A673 (cell line): ENCODE data around the gene FRS3. TPM values are rescaled to one million over a fixed set of nuclear protein-coding genes. Genes with fewer than 3 reads are reported as not detected.
"Not testable (repeated sequence)": the region's sequence is repeated elsewhere in the genome, so short reads cannot be mapped to it uniquely, and the experiment has no call there.

Experiments
- BruUV-seq: library from RNA; stranded (reverse); fragments of 400-500 nt; replicated peaks from 2 replicates; lab custom pipeline; 2021; lab: Mats Ljungman, UMichigan
- CTCF ChIA-PET: fragments of 300-600 bp; sonication (Branson Sonifier 250); formaldehyde crosslinking; loops from one replicate; lab custom pipeline; 2022; ENCODE audit warnings: antibody characterized with exemption; lab: Charles Lee
- POLR2A ChIA-PET: fragments of 300-600 bp; sonication (Branson Sonifier 250); formaldehyde crosslinking; loops from one replicate; lab custom pipeline; 2022; ENCODE audit warnings: antibody characterized with exemption; ENCODE audit not compliant: low non-redundant PET; lab: Charles Lee
- DNase-seq: peaks from one replicate; pipeline ENCODE4 v3.0.0-alpha.2; 2015; ENCODE audit warnings: low spot score
- H3K27ac ChIP-seq: fragments of 200-600 bp; sonication (generic); 2 replicates; pipeline ENCODE4 v1.5.1; 2016; ENCODE audit warnings: mixed run types, low read depth, mild to moderate bottlenecking, mixed read lengths, antibody characterized with exemption, low read length; ENCODE audit not compliant: poor library complexity, severe bottlenecking
- H3K27me3 ChIP-seq: fragments of 200-600 bp; sonication (generic); replicated peaks from 2 replicates; pipeline ENCODE4 v1.6.1; 2017; ENCODE audit warnings: mixed run types, low read depth, mild to moderate bottlenecking, mixed read lengths, antibody characterized with exemption, low read length; ENCODE audit not compliant: insufficient read depth, poor library complexity
- H3K36me3 ChIP-seq: fragments of 200-600 bp; sonication (generic); 2 replicates; pipeline ENCODE4 v1.6.1; 2016; ENCODE audit warnings: mixed run types, mild to moderate bottlenecking, mixed read lengths, antibody characterized with exemption, low read length; ENCODE audit not compliant: insufficient read depth, poor library complexity, severe bottlenecking
- H3K4me1 ChIP-seq: fragments of 200-600 bp; sonication (generic); 2 replicates; pipeline ENCODE4 v1.6.1; 2017; ENCODE audit warnings: mixed run types, mild to moderate bottlenecking, mixed read lengths, antibody characterized with exemption, low read length; ENCODE audit not compliant: insufficient read depth, poor library complexity, severe bottlenecking
- H3K4me3 ChIP-seq: fragments of 200-600 bp; sonication (generic); 2 replicates; pipeline ENCODE4 v1.5.1; 2016; ENCODE audit warnings: low read depth, mixed run types, mild to moderate bottlenecking, mixed read lengths, low read length; ENCODE audit not compliant: poor library complexity, severe bottlenecking
- H3K9me3 ChIP-seq: fragments of 200-600 bp; sonication (generic); 2 replicates; pipeline ENCODE4 v1.6.1; 2016; ENCODE audit warnings: mixed run types, low read depth, mild to moderate bottlenecking, mixed read lengths, antibody characterized with exemption, low read length; ENCODE audit not compliant: poor library complexity, severe bottlenecking
- CTCF ChIP-seq: fragments of 300-800, 200-600 bp; sonication (generic); conservative IDR thresholded peaks from 2 replicates; pipeline ENCODE4 v1.5.1; 2017; ENCODE audit warnings: low read depth, mild to moderate bottlenecking, antibody characterized with exemption, low read length, moderate library complexity, mixed read lengths
- EZH2 ChIP-seq: fragments of 200-600 bp; sonication (generic); IDR thresholded peaks from 2 replicates; pipeline ENCODE4 v1.6.1; 2017; ENCODE audit warnings: borderline replicate concordance, low read depth, mild to moderate bottlenecking, mixed read lengths, antibody characterized with exemption, low read length; ENCODE audit not compliant: poor library complexity, severe bottlenecking
- intact Hi-C: fragments of 100-400 bp; cut with micrococcal nuclease; formaldehyde crosslinking; loops from one replicate; pipeline ENCODE4 v1.10.0; 2022; ENCODE audit not compliant: unreplicated experiment
- total RNA-seq: library from RNA; stranded (reverse); gene quantifications from 2 replicates; pipeline ENCODE4 v1.2.3, GENCODE V29; 2021

FRS3 gene
- total RNA-seq, 1 experiment from 2014 or later = 3.0 TPM

- CTCF ChIA-PET = interaction anchor here (0.7 kb wide), 1 partner anchor 1251 kb away, joined by 3 read pairs; no protein-coding TSS in a partner anchor
Measured at GRCh38 chr6:41767112-41767833, 12.4 kb downstream of the FRS3 start.

GRCh38 chr6:41766043-41766664, 13.5 kb downstream of the FRS3 start:
- H3K9me3 ChIP-seq, H3K4me1 ChIP-seq, H3K4me3 ChIP-seq, POLR2A ChIA-PET, BruUV-seq, H3K36me3 ChIP-seq, intact Hi-C loops, DNase-seq, H3K27ac ChIP-seq, H3K27me3 ChIP-seq: not testable (repeated sequence)
- CTCF ChIA-PET = interaction anchor here (0.6 kb wide), 1 partner anchor 61 kb away, joined by 3 read pairs; no protein-coding TSS in a partner anchor

More at GRCh38 chr6:41767112-41767833, 12.4 kb downstream of the FRS3 start:
- no peak for TF ChIP-seq EZH2
- TF ChIP-seq CTCF = no peak
- no peaks in the 10 kb centered on the region for H3K9me3 ChIP-seq
- H3K27me3 ChIP-seq = no peaks in the 10 kb centered on the region
- POLR2A ChIA-PET = interaction anchor here (0.6 kb wide), 1 partner anchor 33 kb away, joined by 6 read pairs; no protein-coding TSS in a partner anchor
- intact Hi-C loops = no loop called here
- H3K4me3 ChIP-seq = no peak overlapping the region
- no TSS peak for BruUV-seq
- H3K4me1 ChIP-seq = peaks cover 5% of the 10 kb centered on the region
- no peaks in the 10 kb centered on the region for H3K36me3 ChIP-seq
- H3K27ac ChIP-seq = no peak overlapping the region
- DNase-seq = no peak

GRCh38 chr6:41763470-41763869, 16.2 kb downstream of the FRS3 start:
- no peaks in the 10 kb centered on the region for H3K9me3 ChIP-seq
- no peak overlapping the region for H3K27ac ChIP-seq
- CTCF ChIA-PET = no interaction called here
- H3K36me3 ChIP-seq = no peaks in the 10 kb centered on the region
- H3K27me3 ChIP-seq = no peaks in the 10 kb centered on the region
- POLR2A ChIA-PET = no interaction called here
- peak; percentile 48 for DNase-seq
- no peak overlapping the region for H3K4me3 ChIP-seq
- no TSS peak for BruUV-seq
- intact Hi-C loops = no loop called here
- TF ChIP-seq EZH2 (no peak), CTCF (no peak)
- peaks cover 5% of the 10 kb centered on the region for H3K4me1 ChIP-seq
